GM23338 (cell line): ENCODE measurements around the gene CDC73.

Experiments used
- CTCF ChIP-seq, 2 experiments: fragments of 200-600 bp in 1 of 2; sonication (generic) in 1 of 2; conservative IDR thresholded peaks; 2 replicates each; pipeline versions ENCODE4 v1.5.1 to v1.6.1; 2016 to 2017; ENCODE audit warnings: antibody characterized with exemption in 2 of 2, low read depth in 2 of 2, mild to moderate bottlenecking in 2 of 2, moderate library complexity in 1 of 2
- ETS1 ChIP-seq: IDR thresholded peaks from 2 replicates; pipeline ENCODE4 v1.6.1; 2016; ENCODE audit warnings: antibody characterized with exemption
- EZH2 ChIP-seq: fragments of 200-600 bp; sonication (generic); IDR thresholded peaks from one replicate; pipeline ENCODE4 v1.8.0; 2017; ENCODE audit warnings: antibody characterized with exemption, mild to moderate bottlenecking, low read depth; ENCODE audit not compliant: unreplicated experiment
- POLR2AphosphoS5 ChIP-seq: IDR thresholded peaks from 2 replicates; pipeline ENCODE4 v1.6.1; 2016; ENCODE audit warnings: antibody characterized with exemption, low read depth
- REST ChIP-seq: IDR thresholded peaks from one replicate; pipeline ENCODE4 v1.6.1; 2018; ENCODE audit warnings: antibody characterized with exemption; ENCODE audit not compliant: unreplicated experiment

GRCh38 chr1:193114485-193115095 is 7.2 kb upstream of the CDC73 start:
- TF ChIP-seq CTCF (conservative IDR thresholded peaks at IDR 0.05; ENCODE audit: low read depth in 2 of 2) (no peak), ETS1 (no peak), REST (no peak), POLR2AphosphoS5 (no peak), EZH2 (no peak)
